Tibial nerve (tissue), 4 donors: ENCODE measurements around the gene GGA2.

Experiments used
- EP300 ChIP-seq, 2 donors: sonication (generic); formaldehyde crosslinking; IDR thresholded peaks; one replicate each; pipeline ENCODE4 v1.6.1; 2017; ENCODE audit warnings: antibody characterized with exemption in 2 of 2, mild to moderate bottlenecking in 1 of 2
- POLR2A ChIP-seq, 2 donors: fragments of 450-650 bp; IDR thresholded peaks; one replicate each; pipeline ENCODE4 v1.6.1; 2017; ENCODE audit warnings: antibody characterized with exemption in 2 of 2, mild to moderate bottlenecking in 2 of 2, moderate library complexity in 2 of 2
- TF ChIP-seq, protein P1 (sequence below), 5 experiments: fragments of 200-600 bp in 3 of 5; fragments of 450-650 bp in 2 of 5; sonication (generic) in 3 of 5; IDR thresholded peaks; one replicate each; pipeline ENCODE4 v1.5.1; 2016 to 2019; ENCODE audit warnings: antibody characterized with exemption in 5 of 5, mild to moderate bottlenecking in 3 of 5, moderate library complexity in 2 of 5

DNA sequence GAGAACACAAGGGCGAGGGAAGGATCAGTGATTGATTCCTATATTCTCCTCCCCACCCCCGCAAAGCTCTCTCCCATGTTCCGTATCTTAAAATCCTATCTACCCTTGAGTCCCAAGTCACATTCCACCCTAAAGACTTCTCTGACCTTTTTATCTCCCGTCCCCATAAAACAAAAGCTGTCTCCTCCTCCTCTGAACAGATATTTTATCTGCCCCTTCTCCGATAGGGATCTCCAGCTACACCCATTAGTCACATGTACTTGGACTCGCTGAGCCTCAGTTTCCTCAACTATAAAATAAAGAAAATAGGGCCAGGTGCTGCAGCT is 12.8 kb downstream of the GGA2 start:
- TF ChIP-seq, protein P1, sequence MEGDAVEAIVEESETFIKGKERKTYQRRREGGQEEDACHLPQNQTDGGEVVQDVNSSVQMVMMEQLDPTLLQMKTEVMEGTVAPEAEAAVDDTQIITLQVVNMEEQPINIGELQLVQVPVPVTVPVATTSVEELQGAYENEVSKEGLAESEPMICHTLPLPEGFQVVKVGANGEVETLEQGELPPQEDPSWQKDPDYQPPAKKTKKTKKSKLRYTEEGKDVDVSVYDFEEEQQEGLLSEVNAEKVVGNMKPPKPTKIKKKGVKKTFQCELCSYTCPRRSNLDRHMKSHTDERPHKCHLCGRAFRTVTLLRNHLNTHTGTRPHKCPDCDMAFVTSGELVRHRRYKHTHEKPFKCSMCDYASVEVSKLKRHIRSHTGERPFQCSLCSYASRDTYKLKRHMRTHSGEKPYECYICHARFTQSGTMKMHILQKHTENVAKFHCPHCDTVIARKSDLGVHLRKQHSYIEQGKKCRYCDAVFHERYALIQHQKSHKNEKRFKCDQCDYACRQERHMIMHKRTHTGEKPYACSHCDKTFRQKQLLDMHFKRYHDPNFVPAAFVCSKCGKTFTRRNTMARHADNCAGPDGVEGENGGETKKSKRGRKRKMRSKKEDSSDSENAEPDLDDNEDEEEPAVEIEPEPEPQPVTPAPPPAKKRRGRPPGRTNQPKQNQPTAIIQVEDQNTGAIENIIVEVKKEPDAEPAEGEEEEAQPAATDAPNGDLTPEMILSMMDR (IDR thresholded peaks at IDR 0.05), result no peak
- TF ChIP-seq POLR2A (IDR thresholded peaks at IDR 0.05), result no peak
- TF ChIP-seq EP300 (IDR thresholded peaks at IDR 0.05), result no peak
